Activated CD4-positive, alpha-beta memory T cell treated with anti-CD3 and anti-CD28 coated beads for 36 hours (primary cell): Measurements from ENCODE around the gene PRODH2. TPM values are rescaled to one million over a fixed set of nuclear protein-coding genes. Genes with fewer than 3 reads are reported as not detected.
"Not testable (repeated sequence)": the region's sequence is repeated elsewhere in the genome, so short reads cannot be mapped to it uniquely, and the experiment has no call there.

ENCODE experiments used
- CTCF ChIA-PET: fragments of 350-600 bp; sonication (Branson Sonifier 250); formaldehyde crosslinking; loops from one replicate; lab custom pipeline; 2021; ENCODE audit warnings: antibody characterized with exemption, inconsistent platforms; lab: Charles Lee
- POLR2A ChIA-PET: fragments of 350-600 bp; sonication (Branson Sonifier 250); formaldehyde crosslinking; loops from one replicate; lab custom pipeline; 2021; ENCODE audit warnings: antibody characterized with exemption; lab: Charles Lee
- DNase-seq: peaks from one replicate; pipeline ENCODE4 v3.0.0-alpha.2; 2020
- H3K27ac Mint-ChIP-seq: one replicate; pipeline ENCODE4 v1.8.0; 2021; ENCODE audit warnings: mixed read lengths
- H3K27me3 Mint-ChIP-seq: one replicate; pipeline ENCODE4 v1.8.0; 2021; ENCODE audit warnings: mixed read lengths
- H3K36me3 Mint-ChIP-seq: one replicate; pipeline ENCODE4 v1.8.0; 2021; ENCODE audit warnings: mixed read lengths
- H3K4me1 Mint-ChIP-seq: one replicate; pipeline ENCODE4 v1.8.0; 2021; ENCODE audit warnings: low read depth, mixed read lengths
- H3K4me3 Mint-ChIP-seq: one replicate; pipeline ENCODE4 v1.8.0; 2021; ENCODE audit warnings: mild to moderate bottlenecking, mixed read lengths
- H3K9me3 Mint-ChIP-seq: one replicate; pipeline ENCODE4 v1.8.0; 2021; ENCODE audit warnings: mixed read lengths
- intact Hi-C: fragments of 100-400 bp; cut with micrococcal nuclease; formaldehyde crosslinking; loops from one replicate; pipeline ENCODE4 v1.15.1; 2023
- total RNA-seq, 2 experiments: library from RNA; stranded (reverse); gene quantifications; one replicate each; pipeline ENCODE4 v1.2.3, GENCODE V29; 2021

The PRODH2 gene
- total RNA-seq, 2 experiments from 2014 or later = not detected

DNA sequence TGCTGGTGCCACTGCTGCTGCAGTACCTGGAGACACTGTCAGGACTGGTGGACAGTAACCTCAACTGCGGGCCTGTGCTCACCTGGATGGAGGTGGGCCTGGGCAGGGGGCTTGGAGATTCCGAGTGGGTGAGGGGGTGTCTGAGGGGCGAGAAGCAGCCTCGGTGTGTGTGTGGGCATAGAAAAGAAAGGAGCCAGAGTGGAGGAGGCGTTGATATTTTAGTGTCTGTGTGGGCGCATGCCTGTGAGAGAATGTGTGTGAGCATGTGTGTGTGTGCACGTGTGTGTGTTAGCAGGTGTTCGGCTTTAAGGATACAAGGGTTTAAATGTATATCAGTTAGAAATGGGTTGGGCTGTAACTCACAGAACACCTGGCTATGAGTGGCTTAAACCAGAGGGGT is 33.6 kb downstream of the PRODH2 start:
- ChIA-PET POLR2A (interaction anchor here (0.6 kb wide), 1 partner anchor 242 kb away, joined by 3 read pairs; no protein-coding TSS in a partner anchor), CTCF (no interaction called here)
- Mint-ChIP-seq H3K36me3 (peaks cover 3% of the 10 kb centered on the region), H3K4me1 (peaks cover 15% of the 10 kb centered on the region), H3K27me3 (no peaks in the 10 kb centered on the region), H3K27ac (no peak overlapping the region), H3K4me3 (no peak overlapping the region), H3K9me3 (no peaks in the 10 kb centered on the region)
- no peak for DNase-seq
- intact Hi-C loops = no loop called here

DNA sequence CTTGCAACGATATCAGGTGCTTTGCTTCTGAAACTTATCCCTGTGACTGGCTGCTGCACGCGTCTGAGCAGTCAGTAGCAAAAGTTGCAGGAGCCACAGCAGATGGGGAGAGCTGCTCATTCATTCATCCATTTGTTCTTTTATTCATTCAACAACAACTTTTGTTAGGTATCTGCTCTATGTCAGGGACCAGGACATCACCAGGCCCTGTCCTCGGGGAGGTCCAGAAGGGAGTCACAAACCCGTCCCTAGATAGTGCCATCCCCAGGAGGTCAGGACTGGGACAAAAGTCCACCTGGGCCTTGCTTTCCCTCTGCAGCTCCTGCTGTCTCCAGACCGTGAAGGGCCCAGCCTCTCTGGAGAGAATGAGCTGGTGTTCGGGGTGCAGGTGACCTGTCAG is 34.7 kb downstream of the PRODH2 start:
- H3K9me3 Mint-ChIP-seq = no peaks in the 10 kb centered on the region
- POLR2A ChIA-PET = no interaction called here
- intact Hi-C loops = no loop called here
- peak overlapping the region; percentile 23 for H3K4me3 Mint-ChIP-seq
- H3K27me3 Mint-ChIP-seq = no peaks in the 10 kb centered on the region
- no peak for DNase-seq
- peaks cover 15% of the 10 kb centered on the region for H3K4me1 Mint-ChIP-seq
- peaks cover 3% of the 10 kb centered on the region for H3K36me3 Mint-ChIP-seq
- CTCF ChIA-PET = no interaction called here
- H3K27ac Mint-ChIP-seq = no peak overlapping the region

DNA sequence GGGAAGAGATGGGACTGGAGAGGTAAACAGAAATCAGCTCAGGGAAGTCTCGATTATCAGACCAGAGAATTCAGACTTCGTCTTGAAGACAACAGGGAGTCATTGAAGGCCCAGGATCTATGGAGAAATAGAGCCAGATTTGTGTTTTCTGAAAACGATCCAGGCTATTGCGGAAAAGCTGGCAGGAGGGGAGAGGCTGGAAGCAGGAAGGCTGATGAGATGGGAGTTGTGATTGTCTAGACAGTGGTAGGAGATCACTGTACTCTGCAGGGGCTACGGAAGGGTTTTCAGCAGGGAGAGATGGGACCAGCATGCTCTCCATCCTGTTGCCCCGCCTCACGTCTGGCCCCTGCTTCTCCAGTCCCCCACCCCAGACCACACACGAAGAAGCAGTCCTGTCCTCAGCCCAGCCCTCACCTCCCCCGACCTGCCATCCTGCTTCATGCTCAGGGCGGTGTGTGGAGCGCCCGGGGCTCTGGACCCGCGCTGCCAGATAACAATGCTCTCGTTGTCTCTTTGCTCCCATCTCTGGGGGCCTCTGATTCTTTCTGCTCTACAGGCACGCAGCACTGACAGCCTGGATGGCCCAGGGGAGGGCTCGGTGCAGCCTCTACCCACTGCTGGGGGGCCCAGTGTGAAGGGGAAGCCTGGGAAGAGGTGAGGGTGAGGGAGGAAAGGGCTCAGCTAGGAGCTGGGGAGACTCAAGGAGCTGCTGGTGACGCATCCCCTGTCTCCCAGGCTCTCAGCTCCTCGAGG is 35.4 kb downstream of the PRODH2 start:
- H3K36me3 Mint-ChIP-seq = peaks cover 1% of the 10 kb centered on the region
- ChIA-PET POLR2A (interaction anchor here (1.5 kb wide), 1 partner anchor 82 kb away, joined by 4 read pairs; no protein-coding TSS in a partner anchor), CTCF (interaction anchor here (0.6 kb wide), 1 partner anchor 126 kb away, joined by 3 read pairs; no protein-coding TSS in a partner anchor)
- no peaks in the 10 kb centered on the region for H3K9me3 Mint-ChIP-seq
- no peaks in the 10 kb centered on the region for H3K27me3 Mint-ChIP-seq
- DNase-seq = no peak
- H3K4me1 Mint-ChIP-seq = peaks cover 15% of the 10 kb centered on the region
- intact Hi-C loops = no loop called here
- peak overlapping the region; percentile 71 for H3K4me3 Mint-ChIP-seq
- H3K27ac Mint-ChIP-seq = no peak overlapping the region

DNA sequence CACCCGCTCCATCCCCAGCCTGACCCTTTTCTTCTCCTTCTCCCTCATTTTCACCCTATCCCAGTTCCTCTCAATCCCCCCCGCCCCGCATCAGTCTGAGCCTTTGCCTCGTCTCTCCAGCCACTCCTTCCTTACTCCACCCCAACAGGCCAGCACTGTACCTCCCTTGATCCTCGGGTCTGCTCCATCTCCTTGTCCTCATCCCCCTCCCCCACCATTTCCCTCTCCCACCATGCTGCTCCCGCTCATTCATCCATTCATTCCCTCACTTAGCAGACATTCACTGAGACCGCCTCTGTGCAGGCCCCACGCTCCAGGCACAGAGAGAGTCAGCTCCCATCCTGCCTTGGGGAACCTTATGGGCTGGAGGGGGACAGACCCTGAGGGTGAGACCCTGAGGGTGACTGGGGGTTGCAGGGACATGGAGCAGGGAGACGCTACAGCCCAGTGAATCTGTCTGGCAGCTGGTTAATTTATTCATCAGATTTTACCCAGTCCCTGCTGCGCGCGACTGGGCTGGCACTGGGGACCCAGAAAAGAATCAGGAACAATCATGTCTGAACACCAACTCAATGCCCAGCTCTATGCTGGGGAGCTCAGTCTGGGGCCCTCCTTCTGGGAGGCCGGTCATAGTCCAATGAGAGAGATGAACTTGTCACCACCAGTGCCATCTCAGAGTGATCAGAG is 36.4 kb downstream of the PRODH2 start:
- CTCF ChIA-PET = no interaction called here
- no peaks in the 10 kb centered on the region for H3K36me3 Mint-ChIP-seq
- POLR2A ChIA-PET = interaction anchor here (1.5 kb wide), 1 partner anchor 81 kb away, joined by 4 read pairs; no protein-coding TSS in a partner anchor
- H3K4me1 Mint-ChIP-seq = peaks cover 15% of the 10 kb centered on the region
- H3K27ac Mint-ChIP-seq = peak overlapping the region; percentile 15
- H3K4me3 Mint-ChIP-seq = peak overlapping the region; percentile 71
- DNase-seq = no peak
- H3K9me3 Mint-ChIP-seq = no peaks in the 10 kb centered on the region
- intact Hi-C loops = no loop called here
- no peaks in the 10 kb centered on the region for H3K27me3 Mint-ChIP-seq

DNA sequence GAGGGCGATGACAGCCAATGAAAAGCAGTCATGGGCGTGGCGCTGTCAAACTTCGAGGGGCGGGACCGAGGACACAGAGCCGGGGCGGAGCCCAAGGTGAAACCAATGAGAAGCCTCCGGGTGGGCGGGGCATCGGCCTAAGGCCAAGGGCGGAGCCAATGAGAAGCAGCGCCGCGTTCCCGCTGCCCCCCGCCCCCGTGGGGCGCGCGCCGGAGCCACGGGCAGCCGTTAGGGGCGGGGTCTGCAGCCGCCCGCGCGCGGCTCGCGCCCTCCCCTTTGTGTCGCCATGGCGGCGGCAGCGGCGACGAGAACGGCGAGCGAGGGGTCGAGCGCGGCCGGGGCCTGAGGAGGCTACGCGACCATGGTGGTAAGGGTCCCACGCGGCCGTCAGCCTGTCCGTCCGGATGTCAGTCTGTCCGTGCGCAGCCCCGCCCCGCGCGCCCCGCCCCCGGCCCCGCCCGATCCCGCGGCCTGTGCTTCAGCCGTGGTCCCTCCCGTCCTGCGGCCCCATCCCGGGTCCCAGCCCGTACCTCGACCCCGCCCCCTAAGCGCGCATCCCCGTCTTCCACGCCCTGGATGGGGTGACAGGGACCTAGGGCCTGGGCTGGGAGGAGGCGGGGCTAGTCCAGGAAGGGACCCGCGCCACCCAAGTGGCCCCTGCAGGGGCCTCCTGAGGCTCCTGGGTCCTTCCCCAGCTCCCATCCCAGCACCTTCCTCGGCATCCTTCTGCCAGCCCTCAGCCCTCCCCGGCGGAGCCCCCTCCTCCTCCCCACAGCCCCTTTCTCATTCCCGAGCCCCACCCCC is 37.1 kb downstream of the PRODH2 start, which contains the start of gene ARHGAP33:
Gene ARHGAP33 (plus strand): TSS at position 267 of the 804 bp plus-strand sequence. CDS start 95 bp downstream, at position 362.
- peak within 1 kb of the TSS; percentile 15 for H3K27ac Mint-ChIP-seq
- peak; percentile 100 for DNase-seq
- peak within 1 kb of the TSS; percentile 71 for H3K4me3 Mint-ChIP-seq
- CTCF ChIA-PET = interaction anchor here (0.7 kb wide), 1 partner anchor 27 kb away, joined by 3 read pairs; the partner anchor contains the start of gene LIN37
- no peaks in the 10 kb centered on the region for H3K9me3 Mint-ChIP-seq
- POLR2A ChIA-PET = interaction anchor here (0.8 to 1.5 kb wide), 2 partner anchors 80 to 132 kb away, joined by 3 to 4 read pairs; no protein-coding TSS in a partner anchor
- intact Hi-C loops = loop anchor here (1.0 to 2.0 kb wide), 4 partner anchors 17 to 63 kb away; partner anchors contain the start of genes LIN37, PROSER3, PSENEN and U2AF1L4
- no peaks in the 10 kb centered on the region for H3K27me3 Mint-ChIP-seq
- H3K4me1 Mint-ChIP-seq = peaks cover 15% of the 10 kb centered on the region
- H3K36me3 Mint-ChIP-seq = no peaks in the 10 kb centered on the region

DNA sequence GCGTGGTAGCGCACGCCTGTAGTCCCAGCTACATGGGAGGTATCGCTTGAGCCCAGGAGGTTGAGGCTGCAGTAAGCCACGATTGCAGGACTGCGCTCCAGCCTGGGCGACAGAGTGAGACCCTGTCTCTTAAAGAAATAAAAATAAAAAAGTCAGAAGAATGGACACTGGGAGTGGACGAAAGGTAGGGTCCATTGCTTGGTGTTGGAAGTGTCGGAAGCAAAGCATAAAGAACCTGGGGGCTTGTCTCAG is 37.7 kb downstream of the PRODH2 start:
- ChIA-PET POLR2A (interaction anchor here (0.8 kb wide), 1 partner anchor 131 kb away, joined by 3 read pairs; no protein-coding TSS in a partner anchor), CTCF (interaction anchor here (0.7 kb wide), 1 partner anchor 27 kb away, joined by 3 read pairs; the partner anchor contains the start of gene LIN37)
- peaks cover 15% of the 10 kb centered on the region for H3K4me1 Mint-ChIP-seq
- H3K36me3 Mint-ChIP-seq = no peaks in the 10 kb centered on the region
- no peak for DNase-seq
- no peaks in the 10 kb centered on the region for H3K27me3 Mint-ChIP-seq
- intact Hi-C loops = loop anchor here (1.0 to 2.0 kb wide), 4 partner anchors 17 to 62 kb away; partner anchors contain the start of genes LIN37, PROSER3, PSENEN and U2AF1L4
- peak overlapping the region; percentile 71 for H3K4me3 Mint-ChIP-seq
- H3K9me3 Mint-ChIP-seq = no peaks in the 10 kb centered on the region
- no peak overlapping the region for H3K27ac Mint-ChIP-seq

DNA sequence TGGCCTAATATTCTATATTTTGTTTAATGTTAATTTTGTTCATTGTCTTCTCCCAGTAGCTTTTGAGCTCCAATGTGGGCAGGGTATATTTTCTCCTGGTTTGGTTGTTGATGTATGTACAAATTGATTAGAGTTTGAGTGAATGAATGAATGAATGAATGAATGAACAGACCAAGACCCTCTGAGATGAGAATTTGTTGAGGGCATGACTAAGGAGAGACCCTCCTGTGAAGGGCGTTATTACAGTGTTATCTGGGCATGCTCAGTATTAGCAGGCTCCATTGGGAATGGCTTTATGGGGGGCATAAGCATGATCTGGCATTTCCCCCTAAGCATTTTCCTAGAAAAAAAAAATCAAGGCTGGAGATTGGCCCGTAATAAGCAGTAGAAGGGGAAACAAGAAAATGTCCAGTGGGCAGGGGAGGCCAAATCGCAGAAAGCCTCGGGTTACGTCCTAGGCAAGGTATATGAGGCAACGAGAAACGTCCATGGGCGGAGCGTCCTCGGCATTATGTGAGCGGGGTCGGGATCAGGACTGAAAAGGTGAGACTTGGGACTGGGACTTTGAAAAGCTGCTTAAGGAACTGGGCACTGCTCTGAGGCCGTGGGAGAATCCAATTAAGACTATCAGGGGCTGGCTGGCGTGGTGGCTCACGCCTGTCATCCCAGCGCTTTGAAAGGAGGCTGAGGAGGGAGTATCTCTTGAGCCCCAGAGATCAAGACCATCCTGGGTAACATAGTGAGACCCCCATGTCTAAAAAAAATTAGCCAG is 38.2 kb downstream of the PRODH2 start:
- no peak for DNase-seq
- intact Hi-C loops = loop anchor here (1.0 to 2.0 kb wide), 4 partner anchors 16 to 62 kb away; partner anchors contain the start of genes LIN37, PROSER3, PSENEN and U2AF1L4
- POLR2A ChIA-PET = interaction anchor here (0.8 kb wide), 1 partner anchor 131 kb away, joined by 3 read pairs; no protein-coding TSS in a partner anchor
- Mint-ChIP-seq H3K27ac (no peak overlapping the region), H3K27me3 (no peaks in the 10 kb centered on the region), H3K36me3 (no peaks in the 10 kb centered on the region), H3K9me3 (no peaks in the 10 kb centered on the region), H3K4me3 (peak overlapping the region; percentile 71), H3K4me1 (peaks cover 15% of the 10 kb centered on the region)
- CTCF ChIA-PET = interaction anchor here (0.6 to 0.7 kb wide), 2 partner anchors 26 to 213 kb away, joined by 3 read pairs; partner anchors contain the start of gene LIN37

DNA sequence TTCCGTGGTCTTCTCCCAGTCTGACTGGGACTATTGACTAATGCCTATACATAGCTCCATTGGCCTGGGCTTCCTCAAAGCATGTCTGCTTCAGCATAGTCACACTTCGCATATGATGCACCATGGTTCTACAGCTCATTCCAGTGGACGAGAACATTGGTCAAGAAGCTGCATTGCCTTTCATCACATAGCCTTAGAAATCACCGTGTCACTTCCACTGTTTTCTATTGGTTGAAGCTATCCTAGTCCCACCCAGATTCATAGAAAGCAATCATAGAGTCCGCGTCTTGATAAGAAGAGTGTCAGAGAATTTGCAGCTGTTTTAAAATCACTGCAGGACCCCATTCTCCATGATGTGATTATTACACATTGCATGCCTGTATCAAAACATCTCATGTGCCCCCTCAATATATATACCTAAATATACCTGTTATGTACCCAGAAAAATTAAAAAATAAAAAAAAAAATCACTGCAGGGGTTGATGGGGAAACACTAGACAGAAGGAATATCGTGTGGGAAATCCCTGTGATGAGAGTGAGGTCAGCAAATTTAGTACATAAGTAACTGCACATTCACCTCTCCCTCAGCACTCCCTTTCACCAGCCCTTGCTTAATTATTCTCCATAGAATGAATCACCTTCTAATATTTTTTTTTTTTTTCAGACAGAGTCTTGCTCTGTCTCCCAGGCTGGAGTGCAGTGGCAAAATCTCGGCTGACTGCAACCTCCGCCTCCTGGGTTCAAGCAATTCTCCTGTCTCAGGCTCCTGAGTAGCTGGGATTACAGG is 39.4 kb downstream of the PRODH2 start:
- Mint-ChIP-seq H3K4me3 (no peak overlapping the region), H3K27ac (no peak overlapping the region), H3K4me1 (peaks cover 15% of the 10 kb centered on the region), H3K27me3 (no peaks in the 10 kb centered on the region), H3K9me3 (no peaks in the 10 kb centered on the region), H3K36me3 (peaks cover 7% of the 10 kb centered on the region)
- no peak for DNase-seq
- ChIA-PET POLR2A (no interaction called here), CTCF (no interaction called here)
- intact Hi-C loops = no loop called here

DNA sequence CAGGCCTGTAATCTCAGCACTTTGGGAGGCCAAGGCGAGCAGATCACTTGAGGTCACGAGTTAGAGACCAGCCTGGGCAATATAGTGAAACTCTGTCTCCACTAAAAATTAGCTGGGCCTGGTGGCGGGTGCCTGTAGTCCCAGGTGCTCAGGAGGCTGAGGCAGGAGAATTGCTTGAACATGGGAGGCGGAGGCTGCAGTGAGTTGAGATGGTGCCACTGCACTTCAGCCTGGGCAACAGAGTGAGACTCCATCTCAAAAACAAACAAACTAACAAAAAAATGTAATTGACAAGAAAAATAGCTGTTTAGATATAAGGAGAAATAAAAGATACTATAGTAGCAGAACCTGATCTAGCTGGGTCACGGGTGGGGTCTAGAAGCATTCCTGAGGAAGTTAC is 40.3 kb downstream of the PRODH2 start:
- intact Hi-C loops, H3K27me3 Mint-ChIP-seq, H3K27ac Mint-ChIP-seq, H3K4me3 Mint-ChIP-seq, H3K9me3 Mint-ChIP-seq, CTCF ChIA-PET, POLR2A ChIA-PET, DNase-seq: not testable (repeated sequence)
- H3K36me3 Mint-ChIP-seq = peaks cover 11% of the 10 kb centered on the region
- H3K4me1 Mint-ChIP-seq = peaks cover 15% of the 10 kb centered on the region

DNA sequence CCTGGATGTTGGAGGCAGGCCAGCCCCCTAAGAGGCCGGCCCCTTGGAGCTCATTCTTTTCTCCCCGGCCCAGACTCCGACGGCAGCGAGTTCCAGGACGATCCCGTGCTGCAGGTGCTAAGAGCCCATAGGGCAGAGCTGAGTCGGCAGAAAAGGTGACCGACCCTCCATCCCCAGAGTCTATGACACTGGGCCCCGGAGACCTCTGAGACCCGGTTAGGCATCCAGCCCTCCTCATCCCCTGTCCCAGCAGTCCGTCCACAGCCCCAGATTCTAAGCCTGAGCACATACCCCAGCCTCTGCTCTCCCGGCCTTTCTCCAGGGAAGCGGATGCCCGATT is 44.6 kb downstream of the PRODH2 start:
- Mint-ChIP-seq H3K4me1 (no peaks in the 10 kb centered on the region), H3K27ac (no peak overlapping the region), H3K36me3 (peaks cover 11% of the 10 kb centered on the region), H3K4me3 (no peak overlapping the region), H3K27me3 (no peaks in the 10 kb centered on the region), H3K9me3 (no peaks in the 10 kb centered on the region)
- CTCF ChIA-PET = no interaction called here
- POLR2A ChIA-PET = no interaction called here
- intact Hi-C loops = no loop called here
- no peak for DNase-seq
